ENCODE measurements around the gene STX8.

The STX8 gene

DNA sequence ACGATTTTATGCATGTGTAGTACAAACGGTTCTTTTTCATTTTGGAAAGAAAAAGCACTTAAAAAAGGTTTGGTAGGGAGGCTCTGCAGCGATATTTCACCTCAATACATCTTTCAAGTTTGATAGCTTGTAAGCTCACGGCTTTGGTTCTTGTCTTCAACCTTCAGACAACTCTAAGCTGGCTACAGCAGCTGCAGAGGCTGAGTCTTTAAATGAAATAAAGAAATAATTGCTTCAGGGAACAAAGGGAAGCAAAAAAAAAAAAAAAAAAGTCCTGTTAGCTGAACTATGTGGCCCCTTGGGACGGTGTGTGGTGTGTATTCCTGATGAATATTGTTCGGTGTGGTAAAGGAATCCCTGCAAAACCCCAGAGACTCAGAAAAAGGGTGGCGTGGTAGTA, 289.2 kb downstream of the STX8 start:
- 0 out of 2 replicates have a peak, but pooled peaks cover 2% of the 10 kb centered on the region for H3K4me1 ChIP-seq (ENCODE audit: control insufficient read depth, insufficient read depth, low read length)
- TF ChIP-seq ZNF514 (tag by site-specific recombination; IDR thresholded peaks at IDR 0.05) (no peak), ZNF37A (tag by site-specific recombination; IDR thresholded peaks at IDR 0.05) (no peak), ZNF138 (tag by site-specific recombination; IDR thresholded peaks at IDR 0.05; ENCODE audit: borderline replicate concordance) (no peak), ZNF560 (tag by site-specific recombination; IDR thresholded peaks at IDR 0.05; ENCODE audit: borderline replicate concordance) (no peak), ZNF274 (IDR thresholded peaks at IDR 0.05; ENCODE audit: low read length) (no peak), ZNF274 (tag by site-specific recombination; IDR thresholded peaks at IDR 0.05; ENCODE audit: borderline replicate concordance) (no peak), EGR2 (tag by site-specific recombination; IDR thresholded peaks at IDR 0.05; ENCODE audit: low read depth) (no peak), ZNF140 (tag by site-specific recombination; IDR thresholded peaks at IDR 0.05) (no peak), ZNF664 (tag by site-specific recombination; IDR thresholded peaks at IDR 0.05) (no peak), ZNF548 (tag by site-specific recombination; IDR thresholded peaks at IDR 0.05) (no peak), SALL2 (tag by site-specific recombination; IDR thresholded peaks at IDR 0.05; ENCODE audit: borderline replicate concordance) (no peak)
- TF ChIP-seq, protein P1, sequence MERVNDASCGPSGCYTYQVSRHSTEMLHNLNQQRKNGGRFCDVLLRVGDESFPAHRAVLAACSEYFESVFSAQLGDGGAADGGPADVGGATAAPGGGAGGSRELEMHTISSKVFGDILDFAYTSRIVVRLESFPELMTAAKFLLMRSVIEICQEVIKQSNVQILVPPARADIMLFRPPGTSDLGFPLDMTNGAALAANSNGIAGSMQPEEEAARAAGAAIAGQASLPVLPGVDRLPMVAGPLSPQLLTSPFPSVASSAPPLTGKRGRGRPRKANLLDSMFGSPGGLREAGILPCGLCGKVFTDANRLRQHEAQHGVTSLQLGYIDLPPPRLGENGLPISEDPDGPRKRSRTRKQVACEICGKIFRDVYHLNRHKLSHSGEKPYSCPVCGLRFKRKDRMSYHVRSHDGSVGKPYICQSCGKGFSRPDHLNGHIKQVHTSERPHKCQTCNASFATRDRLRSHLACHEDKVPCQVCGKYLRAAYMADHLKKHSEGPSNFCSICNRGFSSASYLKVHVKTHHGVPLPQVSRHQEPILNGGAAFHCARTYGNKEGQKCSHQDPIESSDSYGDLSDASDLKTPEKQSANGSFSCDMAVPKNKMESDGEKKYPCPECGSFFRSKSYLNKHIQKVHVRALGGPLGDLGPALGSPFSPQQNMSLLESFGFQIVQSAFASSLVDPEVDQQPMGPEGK (tag by site-specific recombination; IDR thresholded peaks at IDR 0.05) = no peak
- TF ChIP-seq, protein P2, sequence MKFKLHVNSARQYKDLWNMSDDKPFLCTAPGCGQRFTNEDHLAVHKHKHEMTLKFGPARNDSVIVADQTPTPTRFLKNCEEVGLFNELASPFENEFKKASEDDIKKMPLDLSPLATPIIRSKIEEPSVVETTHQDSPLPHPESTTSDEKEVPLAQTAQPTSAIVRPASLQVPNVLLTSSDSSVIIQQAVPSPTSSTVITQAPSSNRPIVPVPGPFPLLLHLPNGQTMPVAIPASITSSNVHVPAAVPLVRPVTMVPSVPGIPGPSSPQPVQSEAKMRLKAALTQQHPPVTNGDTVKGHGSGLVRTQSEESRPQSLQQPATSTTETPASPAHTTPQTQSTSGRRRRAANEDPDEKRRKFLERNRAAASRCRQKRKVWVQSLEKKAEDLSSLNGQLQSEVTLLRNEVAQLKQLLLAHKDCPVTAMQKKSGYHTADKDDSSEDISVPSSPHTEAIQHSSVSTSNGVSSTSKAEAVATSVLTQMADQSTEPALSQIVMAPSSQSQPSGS (tag by site-specific recombination; IDR thresholded peaks at IDR 0.05; ENCODE audit: low read depth) = no peak
- TF ChIP-seq, protein P3, sequence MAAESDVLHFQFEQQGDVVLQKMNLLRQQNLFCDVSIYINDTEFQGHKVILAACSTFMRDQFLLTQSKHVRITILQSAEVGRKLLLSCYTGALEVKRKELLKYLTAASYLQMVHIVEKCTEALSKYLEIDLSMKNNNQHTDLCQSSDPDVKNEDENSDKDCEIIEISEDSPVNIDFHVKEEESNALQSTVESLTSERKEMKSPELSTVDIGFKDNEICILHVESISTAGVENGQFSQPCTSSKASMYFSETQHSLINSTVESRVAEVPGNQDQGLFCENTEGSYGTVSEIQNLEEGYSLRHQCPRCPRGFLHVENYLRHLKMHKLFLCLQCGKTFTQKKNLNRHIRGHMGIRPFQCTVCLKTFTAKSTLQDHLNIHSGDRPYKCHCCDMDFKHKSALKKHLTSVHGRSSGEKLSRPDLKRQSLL (tag by site-specific recombination; IDR thresholded peaks at IDR 0.05) = no peak
- H3K4me3 ChIP-seq (ENCODE audit: low read depth, low read length) = no peak overlapping the region
- H3K27ac ChIP-seq (ENCODE audit: extremely low read depth, low read depth, low read length) = no peak overlapping the region
- CTCF ChIA-PET = interaction anchor here (0.6 to 0.8 kb wide), 3 partner anchors 11 to 268 kb away, joined by 3 read pairs; no protein-coding TSS in a partner anchor
- H3K9me3 ChIP-seq (ENCODE audit: control insufficient read depth, insufficient read depth, low read depth, low read length) = no peaks in the 10 kb centered on the region
- H3K36me3 ChIP-seq (ENCODE audit: control insufficient read depth in 2 of 2, insufficient read depth in 1 of 2, low read length in 2 of 2) = no peaks in the 10 kb centered on the region
- POLR2A ChIA-PET = no interaction called here

DNA sequence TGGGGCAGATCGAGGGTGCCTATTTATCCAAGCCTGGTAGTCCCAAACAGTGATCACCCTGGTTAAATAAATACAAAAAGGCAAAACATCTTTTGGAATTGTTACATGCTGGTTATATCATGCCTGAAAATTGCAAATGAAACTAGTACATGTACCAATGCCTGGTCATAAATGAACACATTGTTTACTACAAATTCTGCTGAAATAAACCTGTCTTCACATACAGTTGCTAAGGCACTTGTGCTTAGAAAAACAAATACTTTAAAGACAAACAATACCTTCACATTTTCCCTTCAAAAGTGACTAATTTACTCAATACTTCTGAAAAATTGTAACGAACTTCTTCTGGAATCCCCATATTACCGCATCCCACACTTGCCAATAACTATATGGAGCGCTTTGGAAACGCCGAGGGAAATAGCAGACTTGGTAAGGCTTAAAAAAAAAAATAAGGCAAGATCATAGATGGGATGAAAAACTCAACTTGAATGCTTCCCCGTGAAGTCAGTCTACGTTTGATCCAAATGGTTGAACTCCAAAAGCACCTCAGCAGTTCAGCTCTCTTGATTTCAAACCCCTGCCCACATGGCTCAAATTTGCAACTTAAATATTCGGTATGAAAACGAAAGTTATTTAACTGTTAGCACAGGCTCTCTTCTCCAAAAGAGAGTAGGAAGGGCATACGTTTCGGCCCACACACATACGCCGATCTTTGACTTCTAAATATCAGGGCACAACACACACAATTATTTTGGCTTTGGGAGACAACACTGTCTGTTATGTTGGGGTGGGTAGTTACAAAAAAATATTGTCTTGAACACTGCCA, 289.8 kb downstream of the STX8 start:
- POLR2A ChIA-PET = no interaction called here
- CTCF ChIA-PET = interaction anchor here (0.6 to 0.8 kb wide), 2 partner anchors 91 to 483 kb away, joined by 3 read pairs; no protein-coding TSS in a partner anchor
- no peaks in the 10 kb centered on the region for H3K36me3 ChIP-seq (ENCODE audit: control insufficient read depth in 2 of 2, insufficient read depth in 1 of 2, low read length in 2 of 2)
- no peaks in the 10 kb centered on the region for H3K9me3 ChIP-seq (ENCODE audit: control insufficient read depth, insufficient read depth, low read depth, low read length)
- no peak overlapping the region for H3K4me3 ChIP-seq (ENCODE audit: low read depth, low read length)
- H3K27ac ChIP-seq (ENCODE audit: extremely low read depth, low read depth, low read length) = no peak overlapping the region
- H3K4me1 ChIP-seq (ENCODE audit: control insufficient read depth, insufficient read depth, low read length) = 0 out of 2 replicates have a peak, but pooled peaks cover 2% of the 10 kb centered on the region
- no peak for TF ChIP-seq ZNF530 (tag by site-specific recombination; IDR thresholded peaks at IDR 0.05; ENCODE audit: low read depth)
- TF ChIP-seq, protein P3 (tag by site-specific recombination; IDR thresholded peaks at IDR 0.05) = no peak
- no peak for TF ChIP-seq ZNF302 (tag by site-specific recombination; IDR thresholded peaks at IDR 0.05; ENCODE audit: low read depth)
- TF ChIP-seq, protein P4, sequence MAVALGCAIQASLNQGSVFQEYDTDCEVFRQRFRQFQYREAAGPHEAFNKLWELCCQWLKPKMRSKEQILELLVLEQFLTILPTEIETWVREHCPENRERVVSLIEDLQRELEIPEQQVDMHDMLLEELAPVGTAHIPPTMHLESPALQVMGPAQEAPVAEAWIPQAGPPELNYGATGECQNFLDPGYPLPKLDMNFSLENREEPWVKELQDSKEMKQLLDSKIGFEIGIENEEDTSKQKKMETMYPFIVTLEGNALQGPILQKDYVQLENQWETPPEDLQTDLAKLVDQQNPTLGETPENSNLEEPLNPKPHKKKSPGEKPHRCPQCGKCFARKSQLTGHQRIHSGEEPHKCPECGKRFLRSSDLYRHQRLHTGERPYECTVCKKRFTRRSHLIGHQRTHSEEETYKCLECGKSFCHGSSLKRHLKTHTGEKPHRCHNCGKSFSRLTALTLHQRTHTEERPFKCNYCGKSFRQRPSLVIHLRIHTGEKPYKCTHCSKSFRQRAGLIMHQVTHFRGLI (tag by site-specific recombination; IDR thresholded peaks at IDR 0.05) = no peak
- TF ChIP-seq KLF7 (tag by site-specific recombination; IDR thresholded peaks at IDR 0.05; ENCODE audit: borderline replicate concordance) = no peak
- TF ChIP-seq, protein P5, sequence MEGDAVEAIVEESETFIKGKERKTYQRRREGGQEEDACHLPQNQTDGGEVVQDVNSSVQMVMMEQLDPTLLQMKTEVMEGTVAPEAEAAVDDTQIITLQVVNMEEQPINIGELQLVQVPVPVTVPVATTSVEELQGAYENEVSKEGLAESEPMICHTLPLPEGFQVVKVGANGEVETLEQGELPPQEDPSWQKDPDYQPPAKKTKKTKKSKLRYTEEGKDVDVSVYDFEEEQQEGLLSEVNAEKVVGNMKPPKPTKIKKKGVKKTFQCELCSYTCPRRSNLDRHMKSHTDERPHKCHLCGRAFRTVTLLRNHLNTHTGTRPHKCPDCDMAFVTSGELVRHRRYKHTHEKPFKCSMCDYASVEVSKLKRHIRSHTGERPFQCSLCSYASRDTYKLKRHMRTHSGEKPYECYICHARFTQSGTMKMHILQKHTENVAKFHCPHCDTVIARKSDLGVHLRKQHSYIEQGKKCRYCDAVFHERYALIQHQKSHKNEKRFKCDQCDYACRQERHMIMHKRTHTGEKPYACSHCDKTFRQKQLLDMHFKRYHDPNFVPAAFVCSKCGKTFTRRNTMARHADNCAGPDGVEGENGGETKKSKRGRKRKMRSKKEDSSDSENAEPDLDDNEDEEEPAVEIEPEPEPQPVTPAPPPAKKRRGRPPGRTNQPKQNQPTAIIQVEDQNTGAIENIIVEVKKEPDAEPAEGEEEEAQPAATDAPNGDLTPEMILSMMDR (tag by site-specific recombination; IDR thresholded peaks at IDR 0.05) = no peak
- no peak for TF ChIP-seq ZNF366 (tag by site-specific recombination; conservative IDR thresholded peaks at IDR 0.05)
- TF ChIP-seq REPIN1 (tag by site-specific recombination; IDR thresholded peaks at IDR 0.05; ENCODE audit: low read depth) = no peak
- TF ChIP-seq, protein P6, sequence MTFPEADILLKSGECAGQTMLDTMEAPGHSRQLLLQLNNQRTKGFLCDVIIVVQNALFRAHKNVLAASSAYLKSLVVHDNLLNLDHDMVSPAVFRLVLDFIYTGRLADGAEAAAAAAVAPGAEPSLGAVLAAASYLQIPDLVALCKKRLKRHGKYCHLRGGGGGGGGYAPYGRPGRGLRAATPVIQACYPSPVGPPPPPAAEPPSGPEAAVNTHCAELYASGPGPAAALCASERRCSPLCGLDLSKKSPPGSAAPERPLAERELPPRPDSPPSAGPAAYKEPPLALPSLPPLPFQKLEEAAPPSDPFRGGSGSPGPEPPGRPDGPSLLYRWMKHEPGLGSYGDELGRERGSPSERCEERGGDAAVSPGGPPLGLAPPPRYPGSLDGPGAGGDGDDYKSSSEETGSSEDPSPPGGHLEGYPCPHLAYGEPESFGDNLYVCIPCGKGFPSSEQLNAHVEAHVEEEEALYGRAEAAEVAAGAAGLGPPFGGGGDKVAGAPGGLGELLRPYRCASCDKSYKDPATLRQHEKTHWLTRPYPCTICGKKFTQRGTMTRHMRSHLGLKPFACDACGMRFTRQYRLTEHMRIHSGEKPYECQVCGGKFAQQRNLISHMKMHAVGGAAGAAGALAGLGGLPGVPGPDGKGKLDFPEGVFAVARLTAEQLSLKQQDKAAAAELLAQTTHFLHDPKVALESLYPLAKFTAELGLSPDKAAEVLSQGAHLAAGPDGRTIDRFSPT (tag by site-specific recombination; IDR thresholded peaks at IDR 0.05) = no peak

Data from HEK293 (cell line).